ENCODE results near the gene ADGRV1.

DNA sequence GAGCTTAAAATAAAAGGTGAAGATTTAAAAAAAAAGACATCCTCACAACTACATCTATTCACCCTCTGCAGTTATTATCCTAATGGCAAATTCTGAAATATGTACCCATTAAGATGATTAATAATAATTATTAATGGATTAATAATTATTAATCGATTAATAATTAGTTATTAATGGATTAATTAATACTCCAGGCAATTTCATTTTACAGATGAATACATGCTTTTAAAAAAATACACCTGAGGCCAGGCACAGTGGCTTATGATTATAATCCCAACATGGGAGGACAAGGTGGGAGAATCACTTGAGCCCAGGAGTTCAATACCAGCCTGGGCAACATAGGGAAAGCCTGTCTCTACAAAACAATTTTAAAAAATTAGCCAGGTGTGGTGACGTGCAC lies 642.1 kb downstream of the ADGRV1 start:
- TF ChIP-seq, protein P1, sequence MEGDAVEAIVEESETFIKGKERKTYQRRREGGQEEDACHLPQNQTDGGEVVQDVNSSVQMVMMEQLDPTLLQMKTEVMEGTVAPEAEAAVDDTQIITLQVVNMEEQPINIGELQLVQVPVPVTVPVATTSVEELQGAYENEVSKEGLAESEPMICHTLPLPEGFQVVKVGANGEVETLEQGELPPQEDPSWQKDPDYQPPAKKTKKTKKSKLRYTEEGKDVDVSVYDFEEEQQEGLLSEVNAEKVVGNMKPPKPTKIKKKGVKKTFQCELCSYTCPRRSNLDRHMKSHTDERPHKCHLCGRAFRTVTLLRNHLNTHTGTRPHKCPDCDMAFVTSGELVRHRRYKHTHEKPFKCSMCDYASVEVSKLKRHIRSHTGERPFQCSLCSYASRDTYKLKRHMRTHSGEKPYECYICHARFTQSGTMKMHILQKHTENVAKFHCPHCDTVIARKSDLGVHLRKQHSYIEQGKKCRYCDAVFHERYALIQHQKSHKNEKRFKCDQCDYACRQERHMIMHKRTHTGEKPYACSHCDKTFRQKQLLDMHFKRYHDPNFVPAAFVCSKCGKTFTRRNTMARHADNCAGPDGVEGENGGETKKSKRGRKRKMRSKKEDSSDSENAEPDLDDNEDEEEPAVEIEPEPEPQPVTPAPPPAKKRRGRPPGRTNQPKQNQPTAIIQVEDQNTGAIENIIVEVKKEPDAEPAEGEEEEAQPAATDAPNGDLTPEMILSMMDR (IDR thresholded peaks at IDR 0.05; ENCODE audit: low read depth, low read length, poor library complexity, severe bottlenecking) = no peak
- TF ChIP-seq EZH2phosphoT487 (IDR thresholded peaks at IDR 0.05; ENCODE audit: borderline replicate concordance, low read length) = no peak

Data from DOHH2 (cell line).